MG63 (cell line): Measurements from ENCODE around the gene SP3. TPM values are rescaled to one million over a fixed set of nuclear protein-coding genes. Genes with fewer than 3 reads are reported as not detected.

Experiments used
- DNase-seq: peaks from one replicate; pipeline ENCODE4 v3.0.0-alpha.2; 2020
- H3K27me3 ChIP-seq: fragments of 250-450 bp; sonication (Bioruptor Pico); 2 replicates; pipeline ENCODE4 v1.5.1; 2020; ENCODE audit warnings: mild to moderate bottlenecking, moderate library complexity
- H3K36me3 ChIP-seq: fragments of 250-450 bp; sonication (Bioruptor Pico); 2 replicates; pipeline ENCODE4 v1.5.1; 2020; ENCODE audit warnings: mild to moderate bottlenecking, moderate library complexity
- H3K4me3 ChIP-seq: fragments of 250-450 bp; sonication (Bioruptor Pico); 2 replicates; pipeline ENCODE4 v1.5.1; 2020; ENCODE audit warnings: mild to moderate bottlenecking, moderate library complexity
- H3K9me3 ChIP-seq: fragments of 250-450 bp; sonication (Bioruptor Pico); 2 replicates; pipeline ENCODE4 v1.5.1; 2020; ENCODE audit warnings: mild to moderate bottlenecking, moderate library complexity
- total RNA-seq: library from RNA; depleted of rRNA; stranded (reverse); fragments of >200 nt; shearing (Covaris generic); gene quantifications from 2 replicates; pipeline ENCODE4 v1.2.3, GENCODE V29; 2014; ENCODE audit warnings: low replicate concordance

Gene SP3
- total RNA-seq, 1 experiment from 2014 or later: 64.7 TPM

- DNase-seq: no peak
- peaks cover 10% of the 10 kb centered on the region for H3K36me3 ChIP-seq
- no peak overlapping the region for H3K4me3 ChIP-seq
- no peaks in the 10 kb centered on the region for H3K27me3 ChIP-seq
- H3K9me3 ChIP-seq: no peaks in the 10 kb centered on the region
These were observed 26.3 kb downstream of the SP3 start for GRCh38 chr2:173938700-173939384.

- no peak for DNase-seq
- H3K4me3 ChIP-seq: no peak overlapping the region
- no peaks in the 10 kb centered on the region for H3K27me3 ChIP-seq
- H3K9me3 ChIP-seq: no peaks in the 10 kb centered on the region
- peaks cover 6% of the 10 kb centered on the region for H3K36me3 ChIP-seq
These were observed 29.9 kb downstream of the SP3 start for GRCh38 chr2:173935305-173935704.

- Histone ChIP-seq H3K36me3 (peaks cover 8% of the 10 kb centered on the region), H3K27me3 (no peaks in the 10 kb centered on the region), H3K4me3 (no peak overlapping the region), H3K9me3 (no peaks in the 10 kb centered on the region)
- no peak for DNase-seq
These were observed 30.3 kb downstream of the SP3 start for GRCh38 chr2:173934895-173935294.

GRCh38 chr2:173931751-173932150 lies 33.4 kb downstream of the SP3 start:
- H3K4me3 ChIP-seq: no peak overlapping the region
- H3K36me3 ChIP-seq: peaks cover 20% of the 10 kb centered on the region
- no peak for DNase-seq
- 0 out of 2 replicates have a peak, but pooled peaks cover under 1% of the 10 kb centered on the region for H3K9me3 ChIP-seq
- H3K27me3 ChIP-seq: no peaks in the 10 kb centered on the region

- no peak for DNase-seq
- H3K4me3 ChIP-seq: no peak overlapping the region
- no peaks in the 10 kb centered on the region for H3K27me3 ChIP-seq
- H3K9me3 ChIP-seq: 0 out of 2 replicates have a peak, but pooled peaks cover 2% of the 10 kb centered on the region
- peaks cover 26% of the 10 kb centered on the region for H3K36me3 ChIP-seq
These were observed 35.7 kb downstream of the SP3 start for GRCh38 chr2:173929441-173929840.

- Histone ChIP-seq H3K27me3 (no peaks in the 10 kb centered on the region), H3K9me3 (0 out of 2 replicates have a peak, but pooled peaks cover 2% of the 10 kb centered on the region), H3K36me3 (peaks cover 21% of the 10 kb centered on the region), H3K4me3 (no peak overlapping the region)
- no peak for DNase-seq
These were observed 38.3 kb downstream of the SP3 start for GRCh38 chr2:173926875-173927274.

GRCh38 chr2:173924285-173924684 lies 40.9 kb downstream of the SP3 start:
- no peak for DNase-seq

GRCh38 chr2:173922760-173923159 lies 42.4 kb downstream of the SP3 start:
- Histone ChIP-seq H3K4me3 (no peak overlapping the region), H3K36me3 (peaks cover 23% of the 10 kb centered on the region), H3K27me3 (no peaks in the 10 kb centered on the region)

More at GRCh38 chr2:173924285-173924684, 40.9 kb downstream of the SP3 start:
- Histone ChIP-seq H3K4me3 (no peak overlapping the region), H3K9me3 (0 out of 2 replicates have a peak, but pooled peaks cover 2% of the 10 kb centered on the region), H3K27me3 (no peaks in the 10 kb centered on the region), H3K36me3 (peaks cover 15% of the 10 kb centered on the region)

GRCh38 chr2:173922068-173922467 lies 43.1 kb downstream of the SP3 start:
- H3K27me3 ChIP-seq: no peaks in the 10 kb centered on the region
- DNase-seq: no peak
- H3K36me3 ChIP-seq: peaks cover 29% of the 10 kb centered on the region
- H3K9me3 ChIP-seq: 0 out of 2 replicates have a peak, but pooled peaks cover 2% of the 10 kb centered on the region
- H3K4me3 ChIP-seq: no peak overlapping the region

More at GRCh38 chr2:173922760-173923159, 42.4 kb downstream of the SP3 start:
- H3K9me3 ChIP-seq: 0 out of 2 replicates have a peak, but pooled peaks cover 2% of the 10 kb centered on the region
- no peak for DNase-seq

GRCh38 chr2:173914055-173914927 lies 50.9 kb downstream of the SP3 start:
- no peak for DNase-seq
- H3K36me3 ChIP-seq: peaks cover 60% of the 10 kb centered on the region
- H3K4me3 ChIP-seq: no peak overlapping the region
- H3K27me3 ChIP-seq: no peaks in the 10 kb centered on the region
- no peaks in the 10 kb centered on the region for H3K9me3 ChIP-seq

- DNase-seq: no peak
- peaks cover 58% of the 10 kb centered on the region for H3K36me3 ChIP-seq
- H3K27me3 ChIP-seq: no peaks in the 10 kb centered on the region
- H3K4me3 ChIP-seq: no peak overlapping the region
- no peaks in the 10 kb centered on the region for H3K9me3 ChIP-seq
These were observed 55.3 kb downstream of the SP3 start for GRCh38 chr2:173909846-173910245.

- Histone ChIP-seq H3K27me3 (no peaks in the 10 kb centered on the region), H3K9me3 (no peaks in the 10 kb centered on the region), H3K4me3 (no peak overlapping the region), H3K36me3 (peaks cover 44% of the 10 kb centered on the region)
- no peak for DNase-seq
These were observed 58.5 kb downstream of the SP3 start for GRCh38 chr2:173906626-173907025.

- Histone ChIP-seq H3K36me3 (peaks cover 31% of the 10 kb centered on the region), H3K9me3 (no peaks in the 10 kb centered on the region), H3K4me3 (no peak overlapping the region), H3K27me3 (no peaks in the 10 kb centered on the region)
- peak; percentile 21 for DNase-seq
These were observed 61.4 kb downstream of the SP3 start for GRCh38 chr2:173903601-173904394.

- DNase-seq: no peak
- Histone ChIP-seq H3K4me3 (no peak overlapping the region), H3K27me3 (no peaks in the 10 kb centered on the region), H3K36me3 (peaks cover 4% of the 10 kb centered on the region; the same call in 1 of the 2 replicates), H3K9me3 (no peaks in the 10 kb centered on the region)
These were observed 66.2 kb downstream of the SP3 start for GRCh38 chr2:173898996-173899395.

- H3K27me3 ChIP-seq: no peaks in the 10 kb centered on the region
- no peaks in the 10 kb centered on the region for H3K9me3 ChIP-seq
- DNase-seq: no peak
- peaks cover 4% of the 10 kb centered on the region; the same call in 1 of the 2 replicates for H3K36me3 ChIP-seq
- no peak overlapping the region for H3K4me3 ChIP-seq
These were observed 67.0 kb downstream of the SP3 start for GRCh38 chr2:173898178-173898668.

- H3K9me3 ChIP-seq: no peaks in the 10 kb centered on the region
- no peaks in the 10 kb centered on the region for H3K27me3 ChIP-seq
- DNase-seq: no peak
- H3K36me3 ChIP-seq: no peaks in the 10 kb centered on the region
- H3K4me3 ChIP-seq: no peak overlapping the region
These were observed 68.4 kb downstream of the SP3 start for GRCh38 chr2:173896755-173897154.
